GM21786 (cell line): ENCODE results near the gene TBC1D5.
"Not testable (repeated sequence)": the region's sequence is repeated elsewhere in the genome, so short reads cannot be mapped to it uniquely, and the experiment has no call there.

ENCODE experiments used
- ATAC-seq: cut with Tn5 transposase; IDR thresholded peaks from one replicate; pipeline ENCODE4 v1.9.1; 2021; ENCODE audit not compliant: unreplicated experiment

The TBC1D5 gene

GRCh38 chr3:17552351-17552750 is 190.1 kb downstream of the TBC1D5 start:
- no peak for ATAC-seq

GRCh38 chr3:17551895-17552294 is 190.5 kb downstream of the TBC1D5 start:
- no peak for ATAC-seq

- no peak for ATAC-seq
These were observed 191.1 kb downstream of the TBC1D5 start for GRCh38 chr3:17551333-17551732.

- ATAC-seq = no peak
These were observed 191.8 kb downstream of the TBC1D5 start for GRCh38 chr3:17550624-17551023.

- ATAC-seq = no peak
These were observed 195.8 kb downstream of the TBC1D5 start for GRCh38 chr3:17546500-17547255.

- no peak for ATAC-seq
These were observed 197.8 kb downstream of the TBC1D5 start for GRCh38 chr3:17544632-17545031.

- no peak for ATAC-seq
These were observed 199.8 kb downstream of the TBC1D5 start for GRCh38 chr3:17542591-17542990.

- no peak for ATAC-seq
These were observed 203.0 kb downstream of the TBC1D5 start for GRCh38 chr3:17539436-17539835.

- no peak for ATAC-seq
These were observed 207.2 kb downstream of the TBC1D5 start for GRCh38 chr3:17535274-17535673.

GRCh38 chr3:17532446-17532845 is 210.0 kb downstream of the TBC1D5 start:
- ATAC-seq = not testable (repeated sequence)

GRCh38 chr3:17529677-17530076 is 212.8 kb downstream of the TBC1D5 start:
- no peak for ATAC-seq

- no peak for ATAC-seq
These were observed 224.0 kb downstream of the TBC1D5 start for GRCh38 chr3:17518189-17519059.

- no peak for ATAC-seq
These were observed 226.8 kb downstream of the TBC1D5 start for GRCh38 chr3:17515445-17516234.

- peak; percentile 52 for ATAC-seq
These were observed 227.8 kb downstream of the TBC1D5 start for GRCh38 chr3:17514597-17514996.

GRCh38 chr3:17510265-17510664 is 232.2 kb downstream of the TBC1D5 start:
- no peak for ATAC-seq

GRCh38 chr3:17508180-17508752 is 234.2 kb downstream of the TBC1D5 start:
- no peak for ATAC-seq

- no peak for ATAC-seq
These were observed 235.0 kb downstream of the TBC1D5 start for GRCh38 chr3:17507480-17507879.

GRCh38 chr3:17505856-17506255 is 236.6 kb downstream of the TBC1D5 start:
- no peak for ATAC-seq

GRCh38 chr3:17501745-17502144 is 240.7 kb downstream of the TBC1D5 start:
- no peak for ATAC-seq

GRCh38 chr3:17500618-17501017 is 241.8 kb downstream of the TBC1D5 start:
- no peak for ATAC-seq
